CD14-positive monocyte (primary cell): ENCODE results near the gene PLA2G15. TPM values are rescaled to one million over a fixed set of nuclear protein-coding genes. Genes with fewer than 3 reads are reported as not detected.
A peak's percentile ranks its signal among the peaks of the same experiment; 100 is the strongest.

Experiments used
- DNase-seq, 3 donors: peaks; one replicate each; pipeline ENCODE4 v3.0.0-alpha.2; 2011 to 2022
- H2AFZ ChIP-seq: 2 replicates; pipeline ENCODE4 v1.6.0; 2012; ENCODE audit warnings: mild to moderate bottlenecking, low read depth, low read length, inconsistent platforms; ENCODE audit not compliant: insufficient read depth, poor library complexity, severe bottlenecking
- H3K27ac ChIP-seq, 2 donors: 1 replicate in 1 of 2; 2 replicates in 1 of 2; pipeline ENCODE4 v1.5.1; 2012 to 2013; ENCODE audit warnings: low read length in 2 of 2, control low read depth in 1 of 2, inconsistent platforms in 1 of 2, low read depth in 1 of 2, mild to moderate bottlenecking in 1 of 2
- H3K27me3 ChIP-seq, 2 donors: one replicate each; pipeline versions ENCODE4 v1.6.0 to v1.6.1; 2011 to 2013; ENCODE audit warnings: low read length in 2 of 2; ENCODE audit not compliant: control insufficient read depth in 2 of 2, insufficient read depth in 2 of 2
- H3K36me3 ChIP-seq, 2 donors: replicated peaks in 1 of 2; 1 replicate in 1 of 2; 2 replicates in 1 of 2; pipeline versions ENCODE4 v1.5.1 to v1.6.1; 2012 to 2013; ENCODE audit warnings: low read length in 2 of 2, control low read depth in 1 of 2, inconsistent platforms in 1 of 2, mild to moderate bottlenecking in 1 of 2; ENCODE audit not compliant: insufficient read depth in 2 of 2, control insufficient read depth in 1 of 2
- H3K4me1 ChIP-seq, 2 donors: 1 replicate in 1 of 2; 2 replicates in 1 of 2; pipeline versions ENCODE4 v1.5.1 to v1.6.1; 2012 to 2013; ENCODE audit warnings: low read length in 2 of 2, control low read depth in 1 of 2, inconsistent platforms in 1 of 2, mild to moderate bottlenecking in 1 of 2, moderate library complexity in 1 of 2; ENCODE audit not compliant: insufficient read depth in 2 of 2, control insufficient read depth in 1 of 2
- H3K4me2 ChIP-seq: replicated peaks from 2 replicates; pipeline ENCODE3; 2012; ENCODE audit warnings: low read length, moderate library complexity, mild to moderate bottlenecking; ENCODE audit not compliant: poor library complexity, severe bottlenecking; ENCODE audit errors: extremely low read depth
- H3K4me3 ChIP-seq, 3 experiments: fragments of 200-600 bp in 1 of 3; sonication (generic) in 1 of 3; replicated peaks in 1 of 3; 1 replicate in 2 of 3; 2 replicates in 1 of 3; pipeline ENCODE4 v1.5.1; 2011 to 2013; ENCODE audit warnings: low read length in 3 of 3, mild to moderate bottlenecking in 3 of 3, control low read depth in 2 of 3, low read depth in 2 of 3, inconsistent platforms in 1 of 3, moderate library complexity in 1 of 3
- H3K79me2 ChIP-seq: 2 replicates; pipeline ENCODE4 v1.6.0; 2012; ENCODE audit warnings: mild to moderate bottlenecking, control low read depth, inconsistent platforms, low read length, moderate library complexity; ENCODE audit not compliant: insufficient read depth
- H3K9ac ChIP-seq: 2 replicates; pipeline ENCODE4 v1.6.0; 2017; ENCODE audit warnings: low read length, mild to moderate bottlenecking; ENCODE audit not compliant: insufficient read depth, poor library complexity, severe bottlenecking
- H3K9me3 ChIP-seq, 2 donors: replicated peaks in 1 of 2; 1 replicate in 1 of 2; 2 replicates in 1 of 2; pipeline versions ENCODE4 v1.5.1 to v1.6.1; 2012 to 2013; ENCODE audit warnings: low read length in 2 of 2, control low read depth in 1 of 2; ENCODE audit not compliant: control insufficient read depth in 1 of 2, insufficient read depth in 1 of 2
- H4K20me1 ChIP-seq: 2 replicates; pipeline ENCODE4 v1.6.0; 2012; ENCODE audit warnings: mild to moderate bottlenecking, low read length, control low read depth, moderate library complexity; ENCODE audit not compliant: insufficient read depth
- H3K27ac Mint-ChIP-seq, 7 donors: one replicate each; pipeline ENCODE4 v1.8.0; 2020; ENCODE audit warnings: mild to moderate bottlenecking in 7 of 7, mixed read lengths in 7 of 7, moderate library complexity in 6 of 7, inconsistent platforms in 2 of 7
- H3K27me3 Mint-ChIP-seq, 3 donors: one replicate each; pipeline ENCODE4 v1.8.0; 2021 to 2022; ENCODE audit warnings: low read depth in 3 of 3, mild to moderate bottlenecking in 3 of 3, mixed read lengths in 3 of 3, moderate library complexity in 3 of 3, inconsistent platforms in 1 of 3
- H3K36me3 Mint-ChIP-seq, 2 donors: one replicate each; pipeline ENCODE4 v1.8.0; 2020; ENCODE audit warnings: mixed read lengths in 2 of 2, inconsistent platforms in 1 of 2, mild to moderate bottlenecking in 1 of 2
- H3K4me1 Mint-ChIP-seq: one replicate; pipeline ENCODE4 v1.8.0; 2020; ENCODE audit warnings: mild to moderate bottlenecking, mixed read lengths
- H3K4me3 Mint-ChIP-seq, 2 donors: one replicate each; pipeline ENCODE4 v1.8.0; 2020; ENCODE audit warnings: mild to moderate bottlenecking in 2 of 2, mixed read lengths in 2 of 2, moderate library complexity in 1 of 2
- H3K9me3 Mint-ChIP-seq, 7 donors: one replicate each; pipeline ENCODE4 v1.8.0; 2020 to 2022; ENCODE audit warnings: mixed read lengths in 7 of 7, mild to moderate bottlenecking in 6 of 7, moderate library complexity in 6 of 7, inconsistent platforms in 2 of 7
- WGBS: methylation state at CpG from one replicate; pipeline ENCODE4 v1.1.5; 2013; ENCODE audit warnings: missing lambda C conversion rate; ENCODE audit not compliant: insufficient coverage; 5-methylcytosine and 5-hydroxymethylcytosine counted together
- intact Hi-C, 2 donors: fragments of 100-400 bp; cut with micrococcal nuclease; formaldehyde crosslinking; loops; one replicate each; pipeline versions ENCODE4 v1.15.0 to v1.15.1; 2023
- polyA plus RNA-seq, 3 donors: library from polyadenylated mRNA; depleted of rRNA in 1 of 3; unstranded in 2 of 3; stranded (reverse) in 1 of 3; fragments of 300-500 nt in 2 of 3; fragments of >200 nt in 1 of 3; fragmentation: Illumina TruSeq in 2 of 3; gene quantifications; 1 replicate in 2 of 3; 2 replicates in 1 of 3; pipeline ENCODE4 v1.2.3, GENCODE V29; 2012 to 2021
- TF ChIP-seq, protein P1 (sequence below): fragments of 200-600 bp; IDR thresholded peaks from one replicate; pipeline ENCODE4 v1.8.0; 2022; ENCODE audit warnings: antibody characterized with exemption, mild to moderate bottlenecking

PLA2G15 gene
- polyA plus RNA-seq, 3 donors: 27.8 to 34.8 (median 29.5) TPM

DNA sequence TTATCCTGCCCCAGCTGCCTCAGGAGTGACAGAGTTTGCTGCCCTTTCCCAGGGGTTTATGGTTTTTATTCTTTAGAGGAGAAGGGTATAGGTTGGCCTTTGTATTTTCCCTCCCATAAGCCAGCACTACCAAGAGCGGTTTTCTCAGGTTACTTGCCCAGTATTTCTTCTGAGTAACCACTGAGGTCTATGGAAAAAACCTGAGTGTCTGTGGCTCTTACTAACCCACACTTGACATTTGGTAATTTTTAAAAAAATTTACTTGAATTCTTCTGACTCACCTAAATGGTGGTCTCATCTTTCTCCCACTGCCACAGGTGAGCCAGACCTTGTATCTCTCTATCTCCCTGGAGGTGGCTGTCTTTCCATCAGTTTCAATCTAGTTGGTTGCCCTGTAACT, 25.2 kb downstream of the PLA2G15 start:
- Histone ChIP-seq H3K27ac (peak overlapping the region in 1 of 2 donors; percentile 1), H4K20me1 (peaks cover 63% of the 10 kb centered on the region), H3K4me2 (no peak overlapping the region), H3K9me3 (no peaks in the 10 kb centered on the region), H3K4me3 (no peak overlapping the region), H3K79me2 (peaks cover 77% of the 10 kb centered on the region), H3K36me3 (peaks cover 14 to 69% of the 10 kb centered on the region in 2 donors), H3K27me3 (no peaks in the 10 kb centered on the region), H3K9ac (no peak overlapping the region), H3K4me1 (peaks cover 8 to 11% of the 10 kb centered on the region in 2 donors), H2AFZ (no peak overlapping the region)
- peaks cover 15% of the 10 kb centered on the region for H3K4me1 Mint-ChIP-seq
- no peak for DNase-seq
- H3K27me3 Mint-ChIP-seq: no peaks in the 10 kb centered on the region
- peaks cover 45 to 70% of the 10 kb centered on the region in 2 donors for H3K36me3 Mint-ChIP-seq
- no peak overlapping the region for H3K4me3 Mint-ChIP-seq
- no peak overlapping the region for H3K27ac Mint-ChIP-seq
- no peaks in the 10 kb centered on the region for H3K9me3 Mint-ChIP-seq
- no CpG with 5 or more reads among the region's 1 CpG for WGBS
- intact Hi-C loops: no loop called here
- TF ChIP-seq, protein P1, sequence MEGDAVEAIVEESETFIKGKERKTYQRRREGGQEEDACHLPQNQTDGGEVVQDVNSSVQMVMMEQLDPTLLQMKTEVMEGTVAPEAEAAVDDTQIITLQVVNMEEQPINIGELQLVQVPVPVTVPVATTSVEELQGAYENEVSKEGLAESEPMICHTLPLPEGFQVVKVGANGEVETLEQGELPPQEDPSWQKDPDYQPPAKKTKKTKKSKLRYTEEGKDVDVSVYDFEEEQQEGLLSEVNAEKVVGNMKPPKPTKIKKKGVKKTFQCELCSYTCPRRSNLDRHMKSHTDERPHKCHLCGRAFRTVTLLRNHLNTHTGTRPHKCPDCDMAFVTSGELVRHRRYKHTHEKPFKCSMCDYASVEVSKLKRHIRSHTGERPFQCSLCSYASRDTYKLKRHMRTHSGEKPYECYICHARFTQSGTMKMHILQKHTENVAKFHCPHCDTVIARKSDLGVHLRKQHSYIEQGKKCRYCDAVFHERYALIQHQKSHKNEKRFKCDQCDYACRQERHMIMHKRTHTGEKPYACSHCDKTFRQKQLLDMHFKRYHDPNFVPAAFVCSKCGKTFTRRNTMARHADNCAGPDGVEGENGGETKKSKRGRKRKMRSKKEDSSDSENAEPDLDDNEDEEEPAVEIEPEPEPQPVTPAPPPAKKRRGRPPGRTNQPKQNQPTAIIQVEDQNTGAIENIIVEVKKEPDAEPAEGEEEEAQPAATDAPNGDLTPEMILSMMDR: no peak

DNA sequence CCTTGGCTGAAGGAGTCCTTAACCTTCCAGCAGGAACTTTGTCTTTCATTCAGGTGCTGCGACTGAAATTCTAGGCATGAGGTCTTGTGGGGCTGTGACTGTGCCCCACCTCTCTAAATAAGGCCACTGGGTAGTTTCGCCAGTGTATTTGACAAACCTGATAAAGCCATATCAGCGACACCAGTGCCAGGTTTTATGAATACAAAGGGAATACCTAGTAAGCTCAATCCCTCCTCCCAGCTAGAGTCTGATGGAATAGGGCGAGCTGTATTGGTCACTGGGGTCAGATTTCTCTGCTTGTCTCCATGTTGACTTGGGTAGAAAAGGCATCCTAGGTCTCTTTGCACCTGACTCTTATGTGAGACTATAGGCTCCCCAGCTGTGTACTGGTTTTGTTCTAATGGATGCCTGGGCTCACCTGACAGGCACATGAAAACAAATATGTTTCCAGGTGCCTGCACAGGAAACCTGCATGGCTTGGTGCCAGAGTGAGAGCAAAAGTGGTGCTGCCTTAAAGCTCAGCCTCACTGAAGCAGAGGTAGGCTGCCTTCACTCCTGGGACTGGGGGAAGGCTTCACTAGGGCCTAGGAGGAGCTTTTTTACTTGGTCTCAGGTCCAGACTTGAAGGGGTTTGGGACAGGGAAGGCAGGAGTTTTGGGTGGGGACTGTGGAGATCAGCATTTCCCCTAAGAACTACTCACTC, 27.5 kb downstream of the PLA2G15 start:
- TF ChIP-seq, protein P1: no peak
- peaks cover 58% of the 10 kb centered on the region for H3K79me2 ChIP-seq
- H3K4me3 ChIP-seq: no peak overlapping the region
- peaks cover 48 to 73% of the 10 kb centered on the region in 2 donors for H3K36me3 Mint-ChIP-seq
- no peak overlapping the region for H3K9ac ChIP-seq
- H3K4me2 ChIP-seq: no peak overlapping the region
- H3K36me3 ChIP-seq: peaks cover 14 to 70% of the 10 kb centered on the region in 2 donors
- H2AFZ ChIP-seq: no peak overlapping the region
- H3K27me3 Mint-ChIP-seq: peaks cover 0 to 1% (median 0%) of the 10 kb centered on the region in 3 donors
- H3K27ac ChIP-seq: no peak overlapping the region
- H3K9me3 Mint-ChIP-seq: no peaks in the 10 kb centered on the region
- H3K27me3 ChIP-seq: no peaks in the 10 kb centered on the region
- peaks cover 8% of the 10 kb centered on the region for H3K4me1 Mint-ChIP-seq
- peaks cover 65% of the 10 kb centered on the region for H4K20me1 ChIP-seq
- WGBS: no CpG with 5 or more reads among the region's 4 CpGs
- no peaks in the 10 kb centered on the region for H3K4me1 ChIP-seq
- peak overlapping the region in 2 of 7 donors; percentile 48 to 58 for H3K27ac Mint-ChIP-seq
- intact Hi-C loops: no loop called here
- no peak for DNase-seq
- no peak overlapping the region for H3K4me3 Mint-ChIP-seq
- H3K9me3 ChIP-seq: no peaks in the 10 kb centered on the region
